ENCODE measurements around the gene SPOPL. TPM values are rescaled to one million over a fixed set of nuclear protein-coding genes. Genes with fewer than 3 reads are reported as not detected.
A peak's percentile ranks its signal among the peaks of the same experiment; 100 is the strongest.
"Not testable (repeated sequence)": the region's sequence is repeated elsewhere in the genome, so short reads cannot be mapped to it uniquely, and the experiment has no call there.

The SPOPL gene
- total RNA-seq, 3 donors from 2014 or later (not counting 1 experiment from before 2014, with no cell fraction given) = 32.2 to 35.9 (median 33.8) TPM

DNA sequence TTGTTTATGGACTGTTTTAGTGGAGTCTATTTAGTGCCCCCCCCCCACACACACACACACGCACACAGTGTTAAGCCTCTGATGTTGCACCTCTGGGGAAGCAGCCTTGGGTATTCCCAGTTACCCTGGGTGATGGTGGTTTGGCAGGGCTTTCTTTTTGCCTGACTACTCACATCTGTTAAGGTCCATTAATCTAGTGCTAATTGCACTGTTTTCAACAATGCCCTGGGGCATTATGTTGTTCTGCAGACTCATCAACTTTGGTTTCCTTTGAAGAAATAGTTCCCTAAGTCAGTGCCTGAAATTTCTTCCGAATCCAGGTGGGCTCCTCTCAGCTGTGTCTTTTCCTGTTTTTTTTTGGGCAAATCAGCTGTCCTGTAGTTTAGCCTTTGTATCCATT is 34.7 kb downstream of the SPOPL start:
- no peak overlapping the region for H3K4me3 ChIP-seq (ENCODE audit: low read length)
- H3K36me3 ChIP-seq (ENCODE audit: control insufficient read depth, insufficient read depth, low read length) = no peaks in the 10 kb centered on the region
- intact Hi-C loops (cut with micrococcal nuclease) = no loop called here
- H3K9me3 Mint-ChIP-seq = peaks cover 2 to 6% of the 10 kb centered on the region in 2 donors
- H3K27ac Mint-ChIP-seq = no peak overlapping the region
- no peak overlapping the region for H3K27ac ChIP-seq (ENCODE audit: low read length)
- no peaks in the 10 kb centered on the region for H3K27me3 Mint-ChIP-seq (ENCODE audit: low read depth in 2 of 2)
- H3K36me3 Mint-ChIP-seq = peaks cover 10% of the 10 kb centered on the region
- H3K4me1 ChIP-seq (ENCODE audit: control insufficient read depth, insufficient read depth, low read length) = no peaks in the 10 kb centered on the region
- peaks cover 4% of the 10 kb centered on the region for H3K9me3 ChIP-seq (ENCODE audit: control insufficient read depth, insufficient read depth, low read length)
- 72% methylated on average over 2 of the region's 2 CpGs for WGBS (ENCODE audit: insufficient coverage)
- H3K4me3 Mint-ChIP-seq = no peak overlapping the region
- TF ChIP-seq, protein P1, sequence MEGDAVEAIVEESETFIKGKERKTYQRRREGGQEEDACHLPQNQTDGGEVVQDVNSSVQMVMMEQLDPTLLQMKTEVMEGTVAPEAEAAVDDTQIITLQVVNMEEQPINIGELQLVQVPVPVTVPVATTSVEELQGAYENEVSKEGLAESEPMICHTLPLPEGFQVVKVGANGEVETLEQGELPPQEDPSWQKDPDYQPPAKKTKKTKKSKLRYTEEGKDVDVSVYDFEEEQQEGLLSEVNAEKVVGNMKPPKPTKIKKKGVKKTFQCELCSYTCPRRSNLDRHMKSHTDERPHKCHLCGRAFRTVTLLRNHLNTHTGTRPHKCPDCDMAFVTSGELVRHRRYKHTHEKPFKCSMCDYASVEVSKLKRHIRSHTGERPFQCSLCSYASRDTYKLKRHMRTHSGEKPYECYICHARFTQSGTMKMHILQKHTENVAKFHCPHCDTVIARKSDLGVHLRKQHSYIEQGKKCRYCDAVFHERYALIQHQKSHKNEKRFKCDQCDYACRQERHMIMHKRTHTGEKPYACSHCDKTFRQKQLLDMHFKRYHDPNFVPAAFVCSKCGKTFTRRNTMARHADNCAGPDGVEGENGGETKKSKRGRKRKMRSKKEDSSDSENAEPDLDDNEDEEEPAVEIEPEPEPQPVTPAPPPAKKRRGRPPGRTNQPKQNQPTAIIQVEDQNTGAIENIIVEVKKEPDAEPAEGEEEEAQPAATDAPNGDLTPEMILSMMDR (IDR thresholded peaks at IDR 0.05) = no peak
- DNase-seq (no peak), ATAC-seq (peak in 1 of 3 donors; percentile 58)
- peaks cover 48 to 62% of the 10 kb centered on the region in 2 donors for H3K4me1 Mint-ChIP-seq
- H3K27me3 ChIP-seq (ENCODE audit: control insufficient read depth, insufficient read depth, low read length) = no peaks in the 10 kb centered on the region

- 100% methylated on average over 2 of the region's 2 CpGs for WGBS (ENCODE audit: insufficient coverage)
- TF ChIP-seq, protein P1 (IDR thresholded peaks at IDR 0.05) = no peak
- Mint-ChIP-seq H3K27ac (peak overlapping the region in 1 of 2 donors; percentile 33), H3K9me3 (peaks cover 4 to 7% of the 10 kb centered on the region in 2 donors), H3K36me3 (peaks cover 12% of the 10 kb centered on the region), H3K27me3 (ENCODE audit: low read depth in 2 of 2) (no peaks in the 10 kb centered on the region), H3K4me1 (peaks cover 46 to 62% of the 10 kb centered on the region in 2 donors), H3K4me3 (no peak overlapping the region)
- Histone ChIP-seq H3K27me3 (ENCODE audit: control insufficient read depth, insufficient read depth, low read length) (no peaks in the 10 kb centered on the region), H3K9me3 (ENCODE audit: control insufficient read depth, insufficient read depth, low read length) (peaks cover 4% of the 10 kb centered on the region), H3K4me3 (ENCODE audit: low read length) (no peak overlapping the region), H3K27ac (ENCODE audit: low read length) (no peak overlapping the region), H3K4me1 (ENCODE audit: control insufficient read depth, insufficient read depth, low read length) (no peaks in the 10 kb centered on the region), H3K36me3 (ENCODE audit: control insufficient read depth, insufficient read depth, low read length) (no peaks in the 10 kb centered on the region)
- intact Hi-C loops (cut with micrococcal nuclease) = no loop called here
- ATAC-seq (no peak), DNase-seq (no peak)
Measured at GRCh38 chr2:138536740-138537139, 35.2 kb downstream of the SPOPL start.

- ATAC-seq = no peak
- peaks cover 4% of the 10 kb centered on the region for H3K9me3 ChIP-seq (ENCODE audit: control insufficient read depth, insufficient read depth, low read length)
- H3K27ac ChIP-seq (ENCODE audit: low read length) = no peak overlapping the region
- Mint-ChIP-seq H3K4me1 (peaks cover 52 to 63% of the 10 kb centered on the region in 2 donors), H3K36me3 (peaks cover 15% of the 10 kb centered on the region), H3K27ac (peak overlapping the region in 1 of 2 donors; percentile 33), H3K9me3 (peaks cover 5 to 10% of the 10 kb centered on the region in 2 donors), H3K4me3 (no peak overlapping the region), H3K27me3 (ENCODE audit: low read depth in 2 of 2) (no peaks in the 10 kb centered on the region)
- no peak for DNase-seq
- WGBS (ENCODE audit: insufficient coverage) = 87% methylated on average over 12 of the region's 12 CpGs
- TF ChIP-seq, protein P1 (IDR thresholded peaks at IDR 0.05) = no peak
- no peaks in the 10 kb centered on the region for H3K27me3 ChIP-seq (ENCODE audit: control insufficient read depth, insufficient read depth, low read length)
- H3K4me3 ChIP-seq (ENCODE audit: low read length) = no peak overlapping the region
- no peaks in the 10 kb centered on the region for H3K4me1 ChIP-seq (ENCODE audit: control insufficient read depth, insufficient read depth, low read length)
- no peaks in the 10 kb centered on the region for H3K36me3 ChIP-seq (ENCODE audit: control insufficient read depth, insufficient read depth, low read length)
- intact Hi-C loops (cut with micrococcal nuclease) = no loop called here
Measured at GRCh38 chr2:138537170-138537915, 35.8 kb downstream of the SPOPL start.

DNA sequence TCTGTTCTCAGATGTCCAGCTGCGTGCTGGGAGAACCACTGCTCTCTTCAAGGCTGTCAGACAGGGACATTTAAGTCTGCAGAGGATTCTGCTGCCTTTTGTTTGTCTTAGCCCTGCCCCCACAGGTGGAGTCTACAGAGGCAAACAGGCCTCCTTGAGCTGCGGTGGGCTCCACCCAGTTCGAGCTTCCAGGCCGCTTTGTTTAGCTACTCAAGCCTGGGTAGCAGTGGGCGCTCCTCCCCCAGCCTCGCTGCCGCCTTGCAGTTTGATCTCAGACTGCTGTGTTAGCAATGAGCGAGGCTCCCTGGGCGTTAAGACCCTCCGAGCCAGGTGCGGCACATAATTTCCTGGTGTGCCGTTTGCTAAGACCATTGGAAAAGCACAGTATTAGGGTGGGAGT is 42.6 kb downstream of the SPOPL start:
- H3K9me3 ChIP-seq (ENCODE audit: control insufficient read depth, insufficient read depth, low read length); H3K4me3 ChIP-seq (ENCODE audit: low read length); H3K27me3 Mint-ChIP-seq (ENCODE audit: low read depth in 2 of 2); intact Hi-C loops (cut with micrococcal nuclease); DNase-seq; H3K27ac ChIP-seq (ENCODE audit: low read length); ATAC-seq; H3K4me1 ChIP-seq (ENCODE audit: control insufficient read depth, insufficient read depth, low read length); H3K36me3 Mint-ChIP-seq; H3K27ac Mint-ChIP-seq; H3K4me3 Mint-ChIP-seq; H3K9me3 Mint-ChIP-seq; H3K27me3 ChIP-seq (ENCODE audit: control insufficient read depth, insufficient read depth, low read length); H3K36me3 ChIP-seq (ENCODE audit: control insufficient read depth, insufficient read depth, low read length): not testable (repeated sequence)
- peaks cover 46 to 61% of the 10 kb centered on the region in 2 donors for H3K4me1 Mint-ChIP-seq
- WGBS (ENCODE audit: insufficient coverage) = 92% methylated on average over 12 of the region's 12 CpGs
